ENCODE results near the gene TCF7L1.

The TCF7L1 gene

GRCh38 chr2:85230679-85231467, 97.7 kb downstream of the TCF7L1 start:
- H3K27me3 ChIP-seq (ENCODE audit: insufficient read depth, poor library complexity, severe bottlenecking) = no peaks in the 10 kb centered on the region
- H3K27ac ChIP-seq (replicated peaks) = no peak overlapping the region
- DNase-seq (ENCODE audit: low read depth in 1 of 2, low spot score in 1 of 2) = no peak
- H3K4me3 ChIP-seq (replicated peaks; ENCODE audit: insufficient read depth, low read length) = no peak overlapping the region
- TF ChIP-seq GABPA (IDR thresholded peaks at IDR 0.05; ENCODE audit: low read depth) = no peak
- TF ChIP-seq POLR2AphosphoS5 (IDR thresholded peaks at IDR 0.05; ENCODE audit: low read depth) = no peak

GRCh38 chr2:85231468-85231805, 98.2 kb downstream of the TCF7L1 start:
- no peak for DNase-seq (ENCODE audit: low read depth in 1 of 2, low spot score in 1 of 2)
- Histone ChIP-seq H3K27ac (replicated peaks) (no peak overlapping the region), H3K27me3 (ENCODE audit: insufficient read depth, poor library complexity, severe bottlenecking) (no peaks in the 10 kb centered on the region), H3K4me3 (replicated peaks; ENCODE audit: insufficient read depth, low read length) (no peak overlapping the region)
- TF ChIP-seq POLR2AphosphoS5 (IDR thresholded peaks at IDR 0.05; ENCODE audit: low read depth) (no peak), GABPA (IDR thresholded peaks at IDR 0.05; ENCODE audit: low read depth) (no peak), CTCF (IDR thresholded peaks at IDR 0.05; ENCODE audit: insufficient read depth, low read length) (no peak), REST (IDR thresholded peaks at IDR 0.05; ENCODE audit: insufficient replicate concordance, low read depth) (no peak), SPI1 (IDR thresholded peaks at IDR 0.05; ENCODE audit: borderline replicate concordance, low read depth) (no peak)

- Histone ChIP-seq H3K27ac (replicated peaks) (no peak overlapping the region), H3K4me3 (replicated peaks; ENCODE audit: insufficient read depth, low read length) (no peak overlapping the region), H3K27me3 (ENCODE audit: insufficient read depth, poor library complexity, severe bottlenecking) (no peaks in the 10 kb centered on the region)
- no peak for DNase-seq (ENCODE audit: low read depth in 1 of 2, low spot score in 1 of 2)
- TF ChIP-seq REST (IDR thresholded peaks at IDR 0.05; ENCODE audit: insufficient replicate concordance, low read depth) (no peak), GABPA (IDR thresholded peaks at IDR 0.05; ENCODE audit: low read depth) (no peak), CTCF (IDR thresholded peaks at IDR 0.05; ENCODE audit: insufficient read depth, low read length) (no peak), POLR2AphosphoS5 (IDR thresholded peaks at IDR 0.05; ENCODE audit: low read depth) (no peak), SPI1 (IDR thresholded peaks at IDR 0.05; ENCODE audit: borderline replicate concordance, low read depth) (no peak)
These were observed 98.8 kb downstream of the TCF7L1 start for GRCh38 chr2:85231952-85232351.

- H3K27me3 ChIP-seq (ENCODE audit: insufficient read depth, poor library complexity, severe bottlenecking) = no peaks in the 10 kb centered on the region
- no peak overlapping the region for H3K27ac ChIP-seq (replicated peaks)
- TF ChIP-seq REST (IDR thresholded peaks at IDR 0.05; ENCODE audit: insufficient replicate concordance, low read depth) = no peak
- no peak for TF ChIP-seq SPI1 (IDR thresholded peaks at IDR 0.05; ENCODE audit: borderline replicate concordance, low read depth)
- no peak for TF ChIP-seq GABPA (IDR thresholded peaks at IDR 0.05; ENCODE audit: low read depth)
- TF ChIP-seq POLR2AphosphoS5 (IDR thresholded peaks at IDR 0.05; ENCODE audit: low read depth) = no peak
- TF ChIP-seq CTCF (IDR thresholded peaks at IDR 0.05; ENCODE audit: insufficient read depth, low read length) = no peak
- no peak for DNase-seq (ENCODE audit: low read depth in 1 of 2, low spot score in 1 of 2)
- H3K4me3 ChIP-seq (replicated peaks; ENCODE audit: insufficient read depth, low read length) = no peak overlapping the region
These were observed 101.7 kb downstream of the TCF7L1 start for GRCh38 chr2:85234868-85235267.

Data from HL-60 (cell line).